ENCODE results near the gene AP1AR.

Gene AP1AR

GRCh38 chr4:112274959-112275358 lies 43.4 kb downstream of the AP1AR start:
- no peak for DNase-seq (ENCODE audit: extremely low read depth, low read depth)
- no peak for TF ChIP-seq CTCF (IDR thresholded peaks at IDR 0.05; ENCODE audit: low read depth, low read length)

GRCh38 chr4:112276113-112276512 lies 44.5 kb downstream of the AP1AR start:
- TF ChIP-seq CTCF (IDR thresholded peaks at IDR 0.05; ENCODE audit: low read depth, low read length) = no peak
- no peak for DNase-seq (ENCODE audit: extremely low read depth, low read depth)

GRCh38 chr4:112277220-112277619 lies 45.6 kb downstream of the AP1AR start:
- DNase-seq (ENCODE audit: extremely low read depth, low read depth) = no peak
- no peak for TF ChIP-seq CTCF (IDR thresholded peaks at IDR 0.05; ENCODE audit: low read depth, low read length)

- DNase-seq (ENCODE audit: extremely low read depth, low read depth) = no peak
- no peak for TF ChIP-seq CTCF (IDR thresholded peaks at IDR 0.05; ENCODE audit: low read depth, low read length)
These were observed 46.3 kb downstream of the AP1AR start for GRCh38 chr4:112277705-112278448.

- TF ChIP-seq CTCF (IDR thresholded peaks at IDR 0.05; ENCODE audit: low read depth, low read length) = no peak
- DNase-seq (ENCODE audit: extremely low read depth, low read depth) = no peak
These were observed 47.7 kb downstream of the AP1AR start for GRCh38 chr4:112279025-112279881.

- TF ChIP-seq CTCF (IDR thresholded peaks at IDR 0.05; ENCODE audit: low read depth, low read length) = no peak
- DNase-seq (ENCODE audit: extremely low read depth, low read depth) = no peak
These were observed 48.3 kb downstream of the AP1AR start for GRCh38 chr4:112279882-112280315.

Data from AG09319 (cell line).